ENCODE data around the gene C19orf47.

C19orf47 gene, protein sequence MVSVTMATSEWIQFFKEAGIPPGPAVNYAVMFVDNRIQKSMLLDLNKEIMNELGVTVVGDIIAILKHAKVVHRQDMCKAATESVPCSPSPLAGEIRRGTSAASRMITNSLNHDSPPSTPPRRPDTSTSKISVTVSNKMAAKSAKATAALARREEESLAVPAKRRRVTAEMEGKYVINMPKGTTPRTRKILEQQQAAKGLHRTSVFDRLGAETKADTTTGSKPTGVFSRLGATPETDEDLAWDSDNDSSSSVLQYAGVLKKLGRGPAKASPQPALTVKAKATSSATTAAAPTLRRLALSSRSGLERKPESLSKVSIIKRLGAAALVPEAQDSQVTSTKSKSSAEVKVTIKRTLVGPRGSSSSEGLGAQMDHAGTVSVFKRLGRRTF

DNA sequence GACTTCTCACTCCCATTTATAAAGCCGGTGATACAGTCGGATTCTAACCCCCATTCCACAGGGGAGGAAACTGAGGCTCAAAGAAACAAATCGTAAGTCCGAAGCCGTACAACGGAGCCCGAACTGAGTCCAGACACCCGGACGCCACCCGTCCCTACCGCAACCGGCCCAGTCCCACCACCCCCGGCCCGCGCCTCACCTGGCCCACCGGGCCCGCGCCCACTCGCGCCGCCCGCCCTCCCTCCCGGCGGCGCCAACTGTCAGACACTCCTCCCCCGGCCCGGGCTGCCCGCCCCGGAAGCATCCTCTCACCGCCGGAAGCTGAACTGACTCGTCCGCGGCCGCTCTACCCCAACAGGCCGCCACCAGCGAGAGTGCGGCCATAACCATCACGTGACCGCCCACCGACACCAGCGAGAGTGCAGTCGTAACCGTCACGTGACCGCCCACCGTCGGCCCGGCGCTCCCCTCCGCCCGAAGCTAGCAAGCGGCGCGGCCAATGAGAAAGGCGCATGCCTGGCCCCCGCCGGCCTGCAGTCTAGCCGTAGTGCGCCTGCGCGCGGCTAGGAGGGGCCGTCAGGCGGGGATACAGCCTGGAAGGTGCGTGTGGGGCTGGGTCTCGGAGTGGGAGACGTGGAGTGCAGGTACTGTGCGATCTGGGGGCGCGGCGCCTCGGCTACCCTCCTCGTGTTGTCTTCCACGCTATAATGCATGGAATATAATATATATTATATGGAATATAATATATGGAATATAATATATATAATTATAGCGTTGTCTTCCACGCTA lies at the start of gene C19orf47, which contains the start of gene PLD3:
TSS of gene C19orf47 (minus strand) at position 273 of the 789 bp plus-strand sequence. CDS start 6,540 bp downstream, outside the sequence.
TSS of gene PLD3 (plus strand) at position 571 of the 789 bp plus-strand sequence. CDS start 17,789 bp downstream, outside the sequence.
- FAIRE-seq, result peak; percentile 64
- peak; percentile 95 for TF ChIP-seq POLR2A (IDR thresholded peaks at IDR 0.05; ENCODE audit: low read depth, low read length)
- peak; percentile 100 for DNase-seq (ENCODE audit: insufficient read length, low spot score)

DNA sequence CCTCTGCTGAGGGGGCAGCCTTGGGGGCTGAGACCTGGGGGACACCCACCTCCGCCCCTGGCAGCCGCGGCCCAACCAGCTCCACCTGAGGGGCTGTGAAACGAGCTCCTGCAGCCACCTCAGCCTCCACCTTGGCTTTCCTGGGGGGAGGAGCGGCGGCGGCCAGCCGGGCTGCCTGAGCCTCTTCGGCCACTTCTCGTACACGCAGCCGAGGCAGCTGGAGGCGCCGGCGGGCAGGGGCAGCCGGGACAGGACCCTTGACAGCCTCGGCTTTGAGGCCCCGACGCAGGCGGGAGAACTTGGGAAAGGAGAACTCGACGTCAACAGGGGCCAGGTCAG lies 49.3 kb upstream of the C19orf47 start:
- no peak for DNase-seq (ENCODE audit: insufficient read length, low spot score)
- no peak for FAIRE-seq
- TF ChIP-seq POLR2A (IDR thresholded peaks at IDR 0.05; ENCODE audit: low read depth, low read length), result no peak

- no peak for FAIRE-seq
- TF ChIP-seq POLR2A (IDR thresholded peaks at IDR 0.05; ENCODE audit: low read depth, low read length), result no peak
- no peak for DNase-seq (ENCODE audit: insufficient read length, low spot score)
Observed at GRCh38 chr19:40396886-40397567, 48.8 kb upstream of the C19orf47 start.

- no peak for TF ChIP-seq POLR2A (IDR thresholded peaks at IDR 0.05; ENCODE audit: low read depth, low read length)
- DNase-seq (ENCODE audit: insufficient read length, low spot score) (no peak), FAIRE-seq (no peak)
Observed at GRCh38 chr19:40395956-40396355, 47.8 kb upstream of the C19orf47 start.

DNA sequence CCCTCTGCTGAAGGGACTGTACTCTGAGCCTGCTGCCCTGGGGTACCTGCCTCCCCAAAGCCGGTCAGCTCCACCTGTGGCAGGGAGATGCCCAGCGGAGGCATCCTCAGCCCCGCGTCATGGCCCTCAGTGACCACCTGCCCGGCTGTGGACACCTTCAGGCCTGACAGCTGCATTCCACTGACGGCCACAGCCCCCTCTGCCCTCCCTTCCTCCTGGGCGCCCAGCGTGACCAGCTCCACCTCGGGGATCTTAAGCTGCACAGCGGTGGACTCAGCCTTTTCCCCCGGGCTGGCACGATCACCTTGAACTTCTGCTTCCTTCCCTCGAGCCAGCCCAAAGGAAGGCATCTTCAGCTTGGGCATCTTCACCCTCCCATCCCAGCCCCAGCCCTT lies 46.6 kb upstream of the C19orf47 start:
- FAIRE-seq (no peak), DNase-seq (ENCODE audit: insufficient read length, low spot score) (no peak)
- TF ChIP-seq POLR2A (IDR thresholded peaks at IDR 0.05; ENCODE audit: low read depth, low read length), result no peak

DNA sequence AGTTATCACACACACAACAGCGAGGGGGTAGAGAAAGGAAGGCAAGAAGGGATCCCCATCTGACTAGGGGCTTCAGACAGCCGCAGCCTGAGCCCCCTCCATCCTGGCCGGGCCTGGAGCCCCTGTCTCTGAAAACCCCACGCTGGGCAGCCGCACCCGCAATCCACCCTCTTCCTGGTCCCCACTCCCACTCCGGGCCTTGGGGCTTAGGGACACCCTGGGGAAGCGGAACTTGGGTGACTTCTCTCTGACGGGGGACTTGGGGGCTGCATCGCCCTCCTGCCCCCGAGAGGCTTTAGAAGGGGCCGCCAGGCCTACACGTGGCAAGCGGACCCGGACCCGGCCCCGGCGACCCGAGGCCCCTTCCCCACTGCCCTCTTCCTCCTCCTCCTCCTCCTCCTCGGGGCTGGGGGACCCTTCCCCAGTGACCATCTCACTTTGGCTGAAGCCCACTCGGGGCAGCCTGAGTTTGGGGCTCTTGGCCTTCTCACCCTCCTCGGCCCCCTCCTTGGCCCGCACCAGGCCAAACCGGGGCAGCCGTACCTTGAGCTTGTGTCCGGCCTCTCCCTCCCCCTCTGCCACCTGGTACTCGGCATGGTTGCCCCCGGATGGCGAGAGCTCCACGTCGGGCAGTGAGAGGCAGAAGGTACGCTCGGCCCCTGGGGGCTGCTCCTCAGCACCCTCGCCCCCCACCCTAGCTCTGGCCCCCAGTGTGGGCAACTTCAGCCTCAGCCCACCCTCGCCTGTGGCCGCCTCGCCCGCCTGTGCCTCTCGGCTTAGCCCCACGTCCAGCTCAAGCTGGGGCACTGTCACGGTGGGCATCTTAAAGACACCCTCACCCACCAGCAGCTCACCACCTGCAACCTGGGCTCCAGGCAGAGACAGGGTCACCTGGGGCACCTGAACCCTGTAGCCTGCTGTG lies 46.0 kb upstream of the C19orf47 start:
- FAIRE-seq (no peak), DNase-seq (ENCODE audit: insufficient read length, low spot score) (no peak)
- no peak for TF ChIP-seq POLR2A (IDR thresholded peaks at IDR 0.05; ENCODE audit: low read depth, low read length)

- no peak for TF ChIP-seq POLR2A (IDR thresholded peaks at IDR 0.05; ENCODE audit: low read depth, low read length)
- no peak for DNase-seq (ENCODE audit: insufficient read length, low spot score)
- no peak for FAIRE-seq
Observed at GRCh38 chr19:40392894-40393517, 44.8 kb upstream of the C19orf47 start.

DNA sequence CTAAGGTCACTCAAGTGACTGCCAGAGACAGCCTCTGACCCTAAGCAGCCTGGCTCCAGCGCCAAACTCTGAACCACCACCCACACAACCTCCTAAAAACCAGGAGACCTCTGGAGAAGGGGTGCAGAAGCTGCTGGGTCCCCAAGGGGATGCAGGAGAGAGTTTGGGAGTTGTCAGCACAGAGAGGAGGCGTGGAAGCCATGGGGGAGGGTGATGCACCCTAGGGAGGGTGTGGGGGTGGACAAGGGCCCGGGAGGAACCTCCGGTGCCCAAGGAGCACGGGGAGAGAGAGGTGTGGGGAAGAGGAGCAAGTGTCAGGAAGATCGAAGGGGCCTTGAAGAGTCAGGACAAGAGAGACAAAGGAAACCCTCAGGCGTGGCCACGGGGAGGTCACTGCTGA lies 43.9 kb upstream of the C19orf47 start:
- FAIRE-seq, result no peak
- no peak for TF ChIP-seq POLR2A (IDR thresholded peaks at IDR 0.05; ENCODE audit: low read depth, low read length)
- DNase-seq (ENCODE audit: insufficient read length, low spot score), result no peak

- no peak for TF ChIP-seq POLR2A (IDR thresholded peaks at IDR 0.05; ENCODE audit: low read depth, low read length)
- DNase-seq (ENCODE audit: insufficient read length, low spot score), result no peak
Observed at GRCh38 chr19:40390084-40390742, 42.0 kb upstream of the C19orf47 start, which contains the start of gene HIPK4. Gene HIPK4, minus strand, starts transcription at chr19:40390181. Its CDS starts 279 bp downstream, at chr19:40389902.

GRCh38 chr19:40389404-40390083 lies 41.3 kb upstream of the C19orf47 start:
- TF ChIP-seq POLR2A (IDR thresholded peaks at IDR 0.05; ENCODE audit: low read depth, low read length), result no peak
- FAIRE-seq (no peak), DNase-seq (ENCODE audit: insufficient read length, low spot score) (no peak)

More at GRCh38 chr19:40390084-40390742, 42.0 kb upstream of the C19orf47 start, which contains the start of gene HIPK4:
- FAIRE-seq, result no peak

GRCh38 chr19:40388481-40388880 lies 40.3 kb upstream of the C19orf47 start:
- FAIRE-seq, result no peak
- TF ChIP-seq POLR2A (IDR thresholded peaks at IDR 0.05; ENCODE audit: low read depth, low read length), result no peak
- no peak for DNase-seq (ENCODE audit: insufficient read length, low spot score)
